Neuron (in vitro differentiated cells): ENCODE data around the gene CDK5R1.
"Not testable (repeated sequence)": the region's sequence is repeated elsewhere in the genome, so short reads cannot be mapped to it uniquely, and the experiment has no call there.

ENCODE experiments used
- H2AFZ ChIP-seq: one replicate; pipeline ENCODE4 v1.6.1; 2013; ENCODE audit warnings: low read depth, mild to moderate bottlenecking, inconsistent platforms, low read length, moderate library complexity
- H3K27me3 ChIP-seq: one replicate; pipeline ENCODE4 v1.6.1; 2013; ENCODE audit warnings: low read length; ENCODE audit not compliant: insufficient read depth
- H3K36me3 ChIP-seq: one replicate; pipeline ENCODE4 v1.6.1; 2013; ENCODE audit warnings: low read length; ENCODE audit not compliant: insufficient read depth
- H3K4me1 ChIP-seq: one replicate; pipeline ENCODE4 v1.6.1; 2013; ENCODE audit warnings: low read length; ENCODE audit not compliant: insufficient read depth
- H3K4me3 ChIP-seq: 2 replicates; pipeline ENCODE4 v1.5.1; 2013; ENCODE audit warnings: mild to moderate bottlenecking, low read length, moderate library complexity
- H3K9me3 ChIP-seq: one replicate; pipeline ENCODE4 v1.6.1; 2013; ENCODE audit warnings: low read length

Gene CDK5R1

GRCh38 chr17:32518646-32519227 lies 31.9 kb downstream of the CDK5R1 start:
- Histone ChIP-seq H3K36me3 (no peaks in the 10 kb centered on the region), H3K27me3 (no peaks in the 10 kb centered on the region), H3K4me3 (peak overlapping the region; percentile 55), H2AFZ (peak overlapping the region; percentile 28), H3K4me1 (peaks cover 48% of the 10 kb centered on the region), H3K9me3 (no peaks in the 10 kb centered on the region)

GRCh38 chr17:32519228-32520103 lies 32.7 kb downstream of the CDK5R1 start:
- no peaks in the 10 kb centered on the region for H3K9me3 ChIP-seq
- no peaks in the 10 kb centered on the region for H3K27me3 ChIP-seq
- H3K36me3 ChIP-seq, result no peaks in the 10 kb centered on the region
- peak overlapping the region; percentile 57 for H2AFZ ChIP-seq
- H3K4me1 ChIP-seq, result peaks cover 51% of the 10 kb centered on the region
- H3K4me3 ChIP-seq, result peak overlapping the region; percentile 55

- H3K36me3 ChIP-seq, result no peaks in the 10 kb centered on the region
- peaks cover 51% of the 10 kb centered on the region for H3K4me1 ChIP-seq
- H3K4me3 ChIP-seq, result peak overlapping the region; percentile 50
- H3K27me3 ChIP-seq, result no peaks in the 10 kb centered on the region
- peak overlapping the region; percentile 57 for H2AFZ ChIP-seq
- H3K9me3 ChIP-seq, result no peaks in the 10 kb centered on the region
Measured at GRCh38 chr17:32520104-32520701, 33.4 kb downstream of the CDK5R1 start.

- peaks cover 50% of the 10 kb centered on the region for H3K4me1 ChIP-seq
- no peaks in the 10 kb centered on the region for H3K36me3 ChIP-seq
- peak overlapping the region; percentile 50 for H3K4me3 ChIP-seq
Measured at GRCh38 chr17:32520737-32521404, 34.1 kb downstream of the CDK5R1 start.

GRCh38 chr17:32523017-32523680 lies 36.4 kb downstream of the CDK5R1 start:
- H3K27me3 ChIP-seq, result peaks cover 3% of the 10 kb centered on the region
- H3K4me3 ChIP-seq, result no peak overlapping the region
- H3K36me3 ChIP-seq, result no peaks in the 10 kb centered on the region
- no peaks in the 10 kb centered on the region for H3K9me3 ChIP-seq
- peaks cover 36% of the 10 kb centered on the region for H3K4me1 ChIP-seq
- no peak overlapping the region for H2AFZ ChIP-seq

More at GRCh38 chr17:32520737-32521404, 34.1 kb downstream of the CDK5R1 start:
- Histone ChIP-seq H3K27me3 (no peaks in the 10 kb centered on the region), H3K9me3 (no peaks in the 10 kb centered on the region), H2AFZ (peak overlapping the region; percentile 57)

GRCh38 chr17:32523827-32524552 lies 37.2 kb downstream of the CDK5R1 start:
- Histone ChIP-seq H3K9me3 (no peaks in the 10 kb centered on the region), H3K4me3 (no peak overlapping the region), H3K4me1 (peaks cover 28% of the 10 kb centered on the region), H2AFZ (no peak overlapping the region), H3K27me3 (peaks cover 3% of the 10 kb centered on the region), H3K36me3 (no peaks in the 10 kb centered on the region)

GRCh38 chr17:32524553-32524880 lies 37.7 kb downstream of the CDK5R1 start:
- H2AFZ ChIP-seq, H3K4me3 ChIP-seq, H3K36me3 ChIP-seq, H3K27me3 ChIP-seq, H3K9me3 ChIP-seq: not testable (repeated sequence)
- H3K4me1 ChIP-seq, result peaks cover 28% of the 10 kb centered on the region

- H3K4me1 ChIP-seq, result peaks cover 24% of the 10 kb centered on the region
- no peak overlapping the region for H3K4me3 ChIP-seq
- no peak overlapping the region for H2AFZ ChIP-seq
- no peaks in the 10 kb centered on the region for H3K36me3 ChIP-seq
- H3K27me3 ChIP-seq, result peaks cover 3% of the 10 kb centered on the region
- H3K9me3 ChIP-seq, result no peaks in the 10 kb centered on the region
Measured at GRCh38 chr17:32525122-32525521, 38.3 kb downstream of the CDK5R1 start.

- H3K36me3 ChIP-seq, result no peaks in the 10 kb centered on the region
- no peak overlapping the region for H3K4me3 ChIP-seq
- no peaks in the 10 kb centered on the region for H3K9me3 ChIP-seq
- no peak overlapping the region for H2AFZ ChIP-seq
- peaks cover 3% of the 10 kb centered on the region for H3K27me3 ChIP-seq
- peaks cover 11% of the 10 kb centered on the region for H3K4me1 ChIP-seq
Measured at GRCh38 chr17:32527146-32527545, 40.4 kb downstream of the CDK5R1 start.

- Histone ChIP-seq H2AFZ (no peak overlapping the region), H3K36me3 (no peaks in the 10 kb centered on the region), H3K4me1 (peaks cover 2% of the 10 kb centered on the region), H3K9me3 (no peaks in the 10 kb centered on the region), H3K4me3 (no peak overlapping the region), H3K27me3 (peaks cover 3% of the 10 kb centered on the region)
Measured at GRCh38 chr17:32528825-32529224, 42.0 kb downstream of the CDK5R1 start.

GRCh38 chr17:32529604-32530003 lies 42.8 kb downstream of the CDK5R1 start:
- Histone ChIP-seq H3K4me3 (no peak overlapping the region), H3K4me1 (no peaks in the 10 kb centered on the region), H3K36me3 (no peaks in the 10 kb centered on the region), H3K9me3 (no peaks in the 10 kb centered on the region), H2AFZ (no peak overlapping the region), H3K27me3 (peaks cover 3% of the 10 kb centered on the region)

- no peak overlapping the region for H3K4me3 ChIP-seq
- no peaks in the 10 kb centered on the region for H3K27me3 ChIP-seq
- no peak overlapping the region for H2AFZ ChIP-seq
- H3K4me1 ChIP-seq, result peaks cover 3% of the 10 kb centered on the region
- H3K9me3 ChIP-seq, result no peaks in the 10 kb centered on the region
- H3K36me3 ChIP-seq, result no peaks in the 10 kb centered on the region
Measured at GRCh38 chr17:32533296-32533695, 46.5 kb downstream of the CDK5R1 start.
